Fibroblast of pulmonary artery (primary cell): ENCODE results near the gene COPS9.

Experiments used
- DNase-seq: peaks from one replicate; pipeline ENCODE4 v3.0.0-alpha.2; 2010; ENCODE audit warnings: low read depth
- H3K4me3 ChIP-seq: replicated peaks from 2 replicates; pipeline ENCODE4 v1.5.1; 2011; ENCODE audit warnings: low read depth, mild to moderate bottlenecking, control low read depth, low read length, moderate library complexity
- CTCF ChIP-seq: IDR thresholded peaks from 2 replicates; pipeline ENCODE4 v1.5.1; 2011; ENCODE audit warnings: mild to moderate bottlenecking, control low read depth, low read length, inconsistent platforms; ENCODE audit errors: missing control alignments

The COPS9 gene

GRCh38 chr2:240170354-240170735 lies 34.2 kb upstream of the COPS9 start:
- no peak for DNase-seq
- no peak overlapping the region for H3K4me3 ChIP-seq
- TF ChIP-seq CTCF = no peak

- no peak overlapping the region for H3K4me3 ChIP-seq
- no peak for DNase-seq
- no peak for TF ChIP-seq CTCF
Observed at GRCh38 chr2:240169486-240170353, 33.6 kb upstream of the COPS9 start.

- TF ChIP-seq CTCF = no peak
- no peak for DNase-seq
- no peak overlapping the region for H3K4me3 ChIP-seq
Observed at GRCh38 chr2:240168546-240169361, 32.6 kb upstream of the COPS9 start.

- no peak overlapping the region for H3K4me3 ChIP-seq
- no peak for TF ChIP-seq CTCF
- DNase-seq = no peak
Observed at GRCh38 chr2:240168041-240168440, 31.9 kb upstream of the COPS9 start.

- DNase-seq = no peak
- TF ChIP-seq CTCF = no peak
- H3K4me3 ChIP-seq = no peak overlapping the region
Observed at GRCh38 chr2:240167588-240167880, 31.4 kb upstream of the COPS9 start.

- H3K4me3 ChIP-seq = no peak overlapping the region
- no peak for TF ChIP-seq CTCF
- DNase-seq = no peak
Observed at GRCh38 chr2:240166761-240167587, 30.9 kb upstream of the COPS9 start.
